H1 (cell line): ENCODE measurements around the gene OR52B6. TPM values are rescaled to one million over a fixed set of nuclear protein-coding genes. Genes with fewer than 3 reads are reported as not detected.

Experiments
- CTCF ChIA-PET: fragments of 300-600 bp; sonication (Branson Sonifier 250); formaldehyde crosslinking; loops from one replicate; lab custom pipeline; 2021; ENCODE audit not compliant: partially characterized antibody; lab: Charles Lee
- POLR2A ChIA-PET: fragments of 300-600 bp; sonication (Branson Sonifier 250); formaldehyde crosslinking; loops from one replicate; lab custom pipeline; 2021; ENCODE audit warnings: inconsistent platforms; ENCODE audit not compliant: partially characterized antibody; lab: Charles Lee
- DNase-seq, 2 experiments: peaks; one replicate each; pipeline versions ENCODE4 v3.0.0 to v3.0.0-alpha.2; 2010 to 2022; ENCODE audit warnings: low spot score in 2 of 2, low read depth in 1 of 2, mixed read lengths in 1 of 2
- FAIRE-seq: peaks from 2 replicates; lab custom pipeline; 2011; peaks lifted over from hg19 to GRCh38; lab: Jason Lieb, UNC
- H2AFZ ChIP-seq: 2 replicates; pipeline ENCODE4 v1.8.1; 2012; ENCODE audit warnings: low read length, inconsistent platforms
- H2AK5ac ChIP-seq: 2 replicates; pipeline ENCODE4 v1.6.1; 2013; ENCODE audit warnings: low read depth, low read length
- H2BK120ac ChIP-seq: replicated peaks from 2 replicates; pipeline ENCODE3; 2013; ENCODE audit warnings: low read depth, low read length, inconsistent platforms
- H2BK12ac ChIP-seq: 2 replicates; pipeline ENCODE4 v1.6.1; 2013; ENCODE audit warnings: low read depth, low read length
- H2BK15ac ChIP-seq: 2 replicates; pipeline ENCODE4 v1.6.1; 2013; ENCODE audit warnings: low read length
- H2BK20ac ChIP-seq: 2 replicates; pipeline ENCODE4 v1.6.1; 2013; ENCODE audit warnings: low read length
- H2BK5ac ChIP-seq: 2 replicates; pipeline ENCODE4 v1.6.1; 2013; ENCODE audit warnings: low read depth, low read length
- H3K14ac ChIP-seq: 2 replicates; pipeline ENCODE4 v1.6.1; 2013; ENCODE audit warnings: inconsistent platforms; ENCODE audit not compliant: insufficient read length
- H3K18ac ChIP-seq: 2 replicates; pipeline ENCODE4 v1.6.1; 2013; ENCODE audit warnings: low read length; ENCODE audit errors: extremely low read depth
- H3K23ac ChIP-seq: 2 replicates; pipeline ENCODE4 v1.6.1; 2013; ENCODE audit warnings: inconsistent platforms; ENCODE audit not compliant: insufficient read length
- H3K23me2 ChIP-seq: 2 replicates; pipeline ENCODE4 v1.6.1; 2013; ENCODE audit warnings: low read depth, low read length
- H3K27ac ChIP-seq: 2 replicates; pipeline ENCODE4 v1.6.1; 2011; ENCODE audit warnings: low read depth, low read length, inconsistent platforms
- H3K27me3 ChIP-seq, 4 experiments: replicated peaks in 1 of 4; 1 replicate in 1 of 4; 2 replicates in 3 of 4; pipeline versions ENCODE4 v1.6.1 to v1.8.1; 2011 to 2013; ENCODE audit warnings: low read length in 3 of 4, mild to moderate bottlenecking in 3 of 4, inconsistent platforms in 2 of 4, mixed read lengths in 2 of 4, moderate library complexity in 1 of 4; ENCODE audit not compliant: control insufficient read depth in 3 of 4, insufficient read depth in 3 of 4; ENCODE audit errors: extremely low read depth in 1 of 4
- H3K36me3 ChIP-seq, 4 experiments: 2 replicates each; pipeline versions ENCODE4 v1.6.1 to v1.8.1; 2011 to 2013; ENCODE audit warnings: mild to moderate bottlenecking in 4 of 4, low read length in 3 of 4, moderate library complexity in 2 of 4, control low read depth in 1 of 4, inconsistent platforms in 1 of 4; ENCODE audit not compliant: insufficient read depth in 4 of 4, control insufficient read depth in 2 of 4
- H3K4ac ChIP-seq: replicated peaks from 2 replicates; pipeline ENCODE3; 2013; ENCODE audit warnings: low read length, low read depth, mixed read lengths, inconsistent platforms; ENCODE audit not compliant: insufficient read length
- H3K4me1 ChIP-seq, 4 experiments: replicated peaks in 1 of 4; 1 replicate in 1 of 4; 2 replicates in 3 of 4; pipeline versions ENCODE4 v1.6.1 to v1.8.1; 2011 to 2013; ENCODE audit warnings: low read length in 3 of 4, inconsistent platforms in 2 of 4, mixed read lengths in 1 of 4; ENCODE audit not compliant: insufficient read depth in 4 of 4, control insufficient read depth in 3 of 4
- H3K4me2 ChIP-seq, 2 experiments: 2 replicates each; pipeline versions ENCODE4 v1.6.1 to v1.8.1; 2011 to 2013; ENCODE audit warnings: low read depth in 2 of 2, low read length in 2 of 2, control low read depth in 1 of 2, inconsistent platforms in 1 of 2, mild to moderate bottlenecking in 1 of 2; ENCODE audit not compliant: insufficient read depth in 1 of 2
- H3K4me3 ChIP-seq, 4 experiments: fragments of 200-600, 300-600 bp in 1 of 4; sonication (generic), shearing (Covaris generic), sonication (Bioruptor Twin) in 1 of 4; 2 replicates each; pipeline versions ENCODE4 v1.5.1 to v1.8.1; 2011 to 2016; ENCODE audit warnings: low read length in 4 of 4, low read depth in 3 of 4, control low read depth in 2 of 4, inconsistent platforms in 2 of 4, mild to moderate bottlenecking in 2 of 4, mixed read lengths in 1 of 4, moderate library complexity in 1 of 4; ENCODE audit not compliant: insufficient read depth in 2 of 4; ENCODE audit errors: extremely low read depth in 1 of 4
- H3K56ac ChIP-seq: replicated peaks from 2 replicates; pipeline ENCODE3; 2013; ENCODE audit warnings: low read depth, mild to moderate bottlenecking, mixed read lengths, low read length, inconsistent platforms; ENCODE audit not compliant: insufficient read length
- H3K79me1 ChIP-seq: 2 replicates; pipeline ENCODE4 v1.6.1; 2013; ENCODE audit warnings: low read depth, low read length, control low read depth
- H3K79me2 ChIP-seq, 2 experiments: 2 replicates each; pipeline versions ENCODE4 v1.6.1 to v1.8.1; 2012 to 2013; ENCODE audit warnings: low read length in 2 of 2, mild to moderate bottlenecking in 2 of 2, inconsistent platforms in 1 of 2; ENCODE audit not compliant: insufficient read depth in 2 of 2, control insufficient read depth in 1 of 2
- H3K9ac ChIP-seq, 4 experiments: replicated peaks in 1 of 4; 1 replicate in 1 of 4; 2 replicates in 3 of 4; pipeline versions ENCODE4 v1.6.1 to v1.8.1; 2011 to 2013; ENCODE audit warnings: low read depth in 3 of 4, low read length in 3 of 4, control low read depth in 2 of 4, mild to moderate bottlenecking in 2 of 4, moderate library complexity in 2 of 4, inconsistent platforms in 1 of 4; ENCODE audit errors: extremely low read depth in 1 of 4
- H3K9me3 ChIP-seq, 2 experiments: 2 replicates each; pipeline versions ENCODE4 v1.6.1 to v1.8.1; 2012 to 2013; ENCODE audit warnings: mild to moderate bottlenecking in 2 of 2, moderate library complexity in 2 of 2, control low read depth in 1 of 2, inconsistent platforms in 1 of 2, low read depth in 1 of 2, low read length in 1 of 2, mixed read lengths in 1 of 2; ENCODE audit not compliant: insufficient read depth in 2 of 2
- H4K20me1 ChIP-seq, 2 experiments: replicated peaks in 1 of 2; 2 replicates each; pipeline versions ENCODE3 to v1.8.1; 2011 to 2013; ENCODE audit warnings: inconsistent platforms in 2 of 2, low read length in 2 of 2, mild to moderate bottlenecking in 1 of 2; ENCODE audit not compliant: insufficient read depth in 2 of 2, control insufficient read depth in 1 of 2
- H4K5ac ChIP-seq: 2 replicates; pipeline ENCODE4 v1.6.1; 2013; ENCODE audit warnings: low read length, low read depth, mixed read lengths, inconsistent platforms; ENCODE audit not compliant: insufficient read length
- H4K8ac ChIP-seq: 2 replicates; pipeline ENCODE4 v1.8.0; 2013; ENCODE audit warnings: mild to moderate bottlenecking, moderate library complexity, low read length, inconsistent platforms; ENCODE audit not compliant: insufficient read depth; ENCODE audit errors: extremely low read depth
- H4K91ac ChIP-seq: replicated peaks from 2 replicates; pipeline ENCODE3; 2013; ENCODE audit warnings: low read length, mixed read lengths, inconsistent platforms; ENCODE audit not compliant: insufficient read length
- EGR1 ChIP-seq: IDR thresholded peaks from 2 replicates; pipeline ENCODE4 v1.6.1; 2011; ENCODE audit warnings: low read depth, low read length, borderline replicate concordance
- JUND ChIP-seq: IDR thresholded peaks from 2 replicates; pipeline ENCODE4 v1.6.1; 2011; ENCODE audit warnings: mild to moderate bottlenecking, improper control_type of control experiment, low read length
- SAP30 ChIP-seq: fragments of 300-600 bp; sonication (generic); IDR thresholded peaks from 2 replicates; pipeline ENCODE4 v1.7.1; 2012; ENCODE audit warnings: low read length, moderate library complexity, mild to moderate bottlenecking, inconsistent platforms; ENCODE audit not compliant: insufficient read depth, insufficient replicate concordance
- SP4 ChIP-seq: IDR thresholded peaks from 2 replicates; pipeline ENCODE4 v1.6.1; 2012; ENCODE audit warnings: low read length, inconsistent platforms
- TAF1 ChIP-seq: IDR thresholded peaks from 2 replicates; pipeline ENCODE4 v1.6.1; 2011; ENCODE audit warnings: mild to moderate bottlenecking, low read depth, low read length
- TBP ChIP-seq: IDR thresholded peaks from 2 replicates; pipeline ENCODE4 v1.6.1; 2011; ENCODE audit warnings: low read depth, low read length, improper control_type of control experiment
- USF2 ChIP-seq: IDR thresholded peaks from 2 replicates; pipeline ENCODE4 v1.6.1; 2011; ENCODE audit warnings: low read length, improper control_type of control experiment
- WGBS, 2 experiments: shearing (Covaris generic) in 1 of 2; methylation state at CpG; one replicate each; pipeline versions ENCODE4 v1.1.6 to v1.1.7; 2013 to 2015; ENCODE audit warnings: low lambda C conversion rate in 2 of 2, mixed read lengths in 2 of 2, inconsistent platforms in 1 of 2, low coverage in 1 of 2, missing lambda C conversion rate in 1 of 2; ENCODE audit not compliant: insufficient replicate concordance in 2 of 2, insufficient coverage in 1 of 2, insufficient read length in 1 of 2; ENCODE audit errors: extremely low coverage in 1 of 2, missing lambda C conversion rate in 1 of 2; 5-methylcytosine and 5-hydroxymethylcytosine counted together
- polyA plus RNA-seq, 7 experiments: library from polyadenylated mRNA; depleted of rRNA in 3 of 7; stranded (reverse) in 5 of 7; unstranded in 2 of 7; fragments of >200 nt in 5 of 7; fragments of 200-250 nt in 2 of 7; gene quantifications; 1 replicate in 5 of 7; 2 replicates in 1 of 7; 4 replicates in 1 of 7; pipeline versions ENCODE4 v1.2.1 to v1.2.3, GENCODE V29; 2011 to 2013; ENCODE audit warnings: missing spikeins in 2 of 7, mixed read lengths in 2 of 7
- total RNA-seq: library from RNA; stranded (reverse); fragmentation: NEBNext Ultra II Directional; extraction: Animal tissue kit (Norgen Biotek cat#: 25700); gene quantifications from 2 replicates; pipeline ENCODE4 v1.2.1, GENCODE V29; 2021
- TF ChIP-seq, protein P1 (sequence below), 3 experiments: IDR thresholded peaks; 1 replicate in 2 of 3; 2 replicates in 1 of 3; pipeline versions ENCODE4 v1.5.1 to v1.6.1; 2011; ENCODE audit warnings: low read length in 3 of 3, mild to moderate bottlenecking in 3 of 3, inconsistent platforms in 2 of 3, low read depth in 1 of 3, moderate library complexity in 1 of 3; ENCODE audit not compliant: insufficient read depth in 1 of 3; ENCODE audit errors: control extremely low read depth in 1 of 3

OR52B6 gene
- total and polyA plus RNA-seq, 2 of the 8 experiments (the other 6 are each of a cell fraction or from before 2014, with no cell fraction given), result not detected

GRCh38 chr11:5581014-5581413, 337 bp downstream of the OR52B6 start:
- CTCF ChIA-PET, result interaction anchor here (0.8 kb wide), 1 partner anchor 18 kb away, joined by 3 read pairs; no protein-coding TSS in a partner anchor
- Histone ChIP-seq H2BK20ac (no peak overlapping the region), H2AK5ac (no peak overlapping the region), H3K23ac (no peak overlapping the region), H4K91ac (no peak overlapping the region), H3K4me1 (no peaks in the 10 kb centered on the region), H3K27ac (no peak overlapping the region), H3K23me2 (no peaks in the 10 kb centered on the region), H3K36me3 (no peaks in the 10 kb centered on the region), H3K79me1 (no peaks in the 10 kb centered on the region), H3K9ac (no peak overlapping the region), H3K18ac (no peak overlapping the region), H3K14ac (no peak overlapping the region), H2BK15ac (no peak overlapping the region), H4K8ac (no peak overlapping the region), H4K5ac (no peak overlapping the region), H3K27me3 (no peaks in the 10 kb centered on the region), H2BK120ac (no peak overlapping the region), H3K9me3 (no peaks in the 10 kb centered on the region), H2BK5ac (no peak overlapping the region), H3K4ac (no peak overlapping the region), H3K4me2 (no peak overlapping the region), H4K20me1 (no peaks in the 10 kb centered on the region), H3K79me2 (no peaks in the 10 kb centered on the region), H3K56ac (no peak overlapping the region), H2AFZ (no peak overlapping the region), H2BK12ac (no peak overlapping the region), H3K4me3 (no peak overlapping the region)
- DNase-seq (no peak), FAIRE-seq (no peak)
- TF ChIP-seq TBP (no peak), TAF1 (no peak), SP4 (no peak), EGR1 (no peak), USF2 (no peak), JUND (no peak), SAP30 (no peak)
- TF ChIP-seq, protein P1, sequence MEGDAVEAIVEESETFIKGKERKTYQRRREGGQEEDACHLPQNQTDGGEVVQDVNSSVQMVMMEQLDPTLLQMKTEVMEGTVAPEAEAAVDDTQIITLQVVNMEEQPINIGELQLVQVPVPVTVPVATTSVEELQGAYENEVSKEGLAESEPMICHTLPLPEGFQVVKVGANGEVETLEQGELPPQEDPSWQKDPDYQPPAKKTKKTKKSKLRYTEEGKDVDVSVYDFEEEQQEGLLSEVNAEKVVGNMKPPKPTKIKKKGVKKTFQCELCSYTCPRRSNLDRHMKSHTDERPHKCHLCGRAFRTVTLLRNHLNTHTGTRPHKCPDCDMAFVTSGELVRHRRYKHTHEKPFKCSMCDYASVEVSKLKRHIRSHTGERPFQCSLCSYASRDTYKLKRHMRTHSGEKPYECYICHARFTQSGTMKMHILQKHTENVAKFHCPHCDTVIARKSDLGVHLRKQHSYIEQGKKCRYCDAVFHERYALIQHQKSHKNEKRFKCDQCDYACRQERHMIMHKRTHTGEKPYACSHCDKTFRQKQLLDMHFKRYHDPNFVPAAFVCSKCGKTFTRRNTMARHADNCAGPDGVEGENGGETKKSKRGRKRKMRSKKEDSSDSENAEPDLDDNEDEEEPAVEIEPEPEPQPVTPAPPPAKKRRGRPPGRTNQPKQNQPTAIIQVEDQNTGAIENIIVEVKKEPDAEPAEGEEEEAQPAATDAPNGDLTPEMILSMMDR (IDR thresholded peaks at IDR 0.05; ENCODE audit: control extremely low read depth in 1 of 3, insufficient read depth in 1 of 3, low read depth in 1 of 3, low read length in 3 of 3), result no peak
- 89% methylated on average over 4 of the region's 4 CpGs; no CpG with 5 or more reads in 1 of the 2 experiments for WGBS, 2 experiments
- POLR2A ChIA-PET, result no interaction called here
